SK-N-SH treated with all-trans-retinoic acid at 6 μM for 48 hours (cell line): ENCODE results near the gene CDIPT.

Experiments used
- ATAC-seq: fragments of 200-7000 bp; cut with Tn5 transposase; 3 replicates; pipeline ENCODE4 v1.9.1; 2020; ENCODE audit warnings: mild to moderate bottlenecking, moderate library complexity
- ARNTL ChIP-seq: fragments of 450-650 bp; formaldehyde crosslinking; IDR thresholded peaks from 2 replicates; pipeline ENCODE4 v1.5.0; 2020; ENCODE audit warnings: low read depth, mild to moderate bottlenecking, moderate library complexity, borderline replicate concordance
- BACH2 ChIP-seq: fragments of 250-450 bp; sonication (Bioruptor Pico); IDR thresholded peaks from 2 replicates; pipeline ENCODE4 v1.9.0; 2021; ENCODE audit warnings: mild to moderate bottlenecking, borderline replicate concordance
- CSDC2 ChIP-seq: fragments of 250-450 bp; sonication (Bioruptor Pico); IDR thresholded peaks from 2 replicates; pipeline ENCODE4 v1.5.0; 2020; ENCODE audit warnings: mild to moderate bottlenecking, moderate library complexity
- ESRRG ChIP-seq: fragments of 250-450 bp; sonication (Bioruptor Pico); IDR thresholded peaks from 2 replicates; pipeline ENCODE4 v1.6.1; 2021; ENCODE audit warnings: mild to moderate bottlenecking
- GLIS3 ChIP-seq: fragments of 250-450 bp; sonication (Bioruptor Pico); IDR thresholded peaks from 2 replicates; pipeline ENCODE4 v1.5.0; 2020; ENCODE audit warnings: mild to moderate bottlenecking, moderate library complexity
- ISL1 ChIP-seq: fragments of 250-450 bp; sonication (Bioruptor Pico); IDR thresholded peaks from 2 replicates; pipeline ENCODE4 v2.1.2; 2022; ENCODE audit warnings: mild to moderate bottlenecking, moderate library complexity
- OSR1 ChIP-seq: fragments of 250-450 bp; sonication (Bioruptor Pico); IDR thresholded peaks from 2 replicates; pipeline ENCODE4 v1.8.0; 2022; ENCODE audit warnings: moderate library complexity, mild to moderate bottlenecking, inconsistent platforms
- PPARA ChIP-seq: fragments of 250-450 bp; sonication (Bioruptor Pico); IDR thresholded peaks from 2 replicates; pipeline ENCODE4 v1.5.0; 2020; ENCODE audit warnings: mild to moderate bottlenecking, borderline replicate concordance
- RARB ChIP-seq: fragments of 250-450 bp; sonication (Bioruptor Pico); IDR thresholded peaks from 2 replicates; pipeline ENCODE4 v1.8.0; 2021; ENCODE audit warnings: mild to moderate bottlenecking, moderate library complexity
- SNAI2 ChIP-seq: fragments of 250-450 bp; sonication (Bioruptor Pico); IDR thresholded peaks from 2 replicates; pipeline ENCODE4 v1.5.0; 2020; ENCODE audit warnings: mild to moderate bottlenecking, moderate library complexity
- TCF4 ChIP-seq: fragments of 250-450 bp; sonication (Bioruptor Pico); IDR thresholded peaks from 2 replicates; pipeline ENCODE4 v1.8.0; 2021; ENCODE audit warnings: mild to moderate bottlenecking, moderate library complexity, borderline replicate concordance
- TOX ChIP-seq: fragments of 250-450 bp; sonication (Bioruptor Pico); IDR thresholded peaks from 2 replicates; pipeline ENCODE4 v1.8.0; 2021; ENCODE audit warnings: mild to moderate bottlenecking, moderate library complexity, borderline replicate concordance
- ZC3H10 ChIP-seq: fragments of 250-450 bp; sonication (Bioruptor Pico); IDR thresholded peaks from 2 replicates; pipeline ENCODE4 v1.5.1; 2021; ENCODE audit warnings: mild to moderate bottlenecking, moderate library complexity
- ZFP3 ChIP-seq: fragments of 250-450 bp; sonication (Bioruptor Pico); IDR thresholded peaks from 2 replicates; pipeline ENCODE4 v1.5.0; 2020; ENCODE audit warnings: mild to moderate bottlenecking, moderate library complexity
- ZFP30 ChIP-seq: fragments of 450-650 bp; formaldehyde crosslinking; IDR thresholded peaks from 2 replicates; pipeline ENCODE4 v1.5.0; 2022; ENCODE audit warnings: mild to moderate bottlenecking, moderate library complexity
- ZNF565 ChIP-seq: fragments of 450-650 bp; formaldehyde crosslinking; conservative IDR thresholded peaks from 2 replicates; pipeline ENCODE4 v1.5.0; 2020; ENCODE audit warnings: low read depth, mild to moderate bottlenecking, moderate library complexity
- ZNF70 ChIP-seq: fragments of 450-650 bp; formaldehyde crosslinking; IDR thresholded peaks from 2 replicates; pipeline ENCODE4 v1.5.0; 2020; ENCODE audit warnings: mild to moderate bottlenecking, moderate library complexity
- ZNF8 ChIP-seq: fragments of 450-650 bp; formaldehyde crosslinking; IDR thresholded peaks from 2 replicates; pipeline ENCODE4 v1.5.0; 2020; ENCODE audit warnings: mild to moderate bottlenecking, moderate library complexity
- TF ChIP-seq, protein P1 (sequence below): fragments of 250-450 bp; sonication (Bioruptor Pico); IDR thresholded peaks from 2 replicates; pipeline ENCODE4 v1.5.0; 2020; ENCODE audit warnings: mild to moderate bottlenecking, moderate library complexity
- TF ChIP-seq, protein P2 (sequence below): fragments of 250-450 bp; sonication (Bioruptor Pico); IDR thresholded peaks from 2 replicates; pipeline ENCODE4 v1.8.0; 2021; ENCODE audit warnings: low read depth, mild to moderate bottlenecking, moderate library complexity, borderline replicate concordance
- TF ChIP-seq, protein P3 (sequence below): fragments of 250-450 bp; sonication (Bioruptor Pico); IDR thresholded peaks from 2 replicates; pipeline ENCODE4 v1.5.1; 2020; ENCODE audit warnings: low read depth, mild to moderate bottlenecking, moderate library complexity
- TF ChIP-seq, protein P4 (sequence below): fragments of 250-450 bp; sonication (Bioruptor Pico); IDR thresholded peaks from 2 replicates; pipeline ENCODE4 v1.5.1; 2021; ENCODE audit warnings: mild to moderate bottlenecking, moderate library complexity
- TF ChIP-seq, protein P5 (sequence below): fragments of 250-450 bp; sonication (Bioruptor Pico); IDR thresholded peaks from 2 replicates; pipeline ENCODE4 v1.8.0; 2020; ENCODE audit warnings: mild to moderate bottlenecking, moderate library complexity, borderline replicate concordance

CDIPT gene

DNA sequence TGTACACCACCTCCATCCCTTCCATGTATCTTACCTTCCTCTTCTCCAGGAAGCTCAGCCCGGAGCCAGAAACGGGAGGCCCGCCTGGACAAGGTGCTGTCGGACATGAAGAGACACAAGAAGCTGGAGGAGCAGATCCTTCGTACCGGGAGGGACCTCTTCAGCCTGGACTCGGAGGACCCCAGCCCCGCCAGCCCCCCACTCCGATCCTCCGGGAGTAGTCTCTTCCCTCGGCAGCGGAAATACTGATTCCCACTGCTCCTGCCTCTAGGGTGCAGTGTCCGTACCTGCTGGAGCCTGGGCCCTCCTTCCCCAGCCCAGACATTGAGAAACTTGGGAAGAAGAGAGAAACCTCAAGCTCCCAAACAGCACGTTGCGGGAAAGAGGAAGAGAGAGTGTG, 43.5 kb downstream of the CDIPT start:
- ATAC-seq, result no peak
- no peak for TF ChIP-seq ZNF565
- no peak for TF ChIP-seq SNAI2 (CRISPR knock-in tag)
- TF ChIP-seq ZFP30, result no peak
- no peak for TF ChIP-seq TCF4 (CRISPR knock-in tag)
- no peak for TF ChIP-seq ESRRG (CRISPR knock-in tag)

DNA sequence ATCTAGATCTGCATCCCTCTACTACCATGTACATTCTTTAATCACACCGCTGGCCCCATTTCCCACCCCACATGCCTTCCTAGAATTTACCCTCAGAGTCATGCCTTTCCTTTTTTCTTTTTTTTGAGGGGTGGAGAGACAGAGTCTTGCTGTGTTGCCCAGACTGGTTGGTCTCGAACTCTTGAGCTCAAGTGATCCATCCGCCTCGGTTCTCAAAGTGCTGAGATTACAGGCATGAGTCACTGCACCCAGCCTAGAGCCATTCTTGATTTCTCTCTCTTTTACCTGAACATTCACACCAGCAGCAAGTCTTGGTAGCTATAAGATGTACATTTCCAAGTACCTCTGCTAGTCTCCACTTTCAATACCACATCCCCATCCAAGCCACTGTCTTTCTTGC, 44.9 kb downstream of the CDIPT start:
- ATAC-seq, result no peak
- TF ChIP-seq, protein P1, sequence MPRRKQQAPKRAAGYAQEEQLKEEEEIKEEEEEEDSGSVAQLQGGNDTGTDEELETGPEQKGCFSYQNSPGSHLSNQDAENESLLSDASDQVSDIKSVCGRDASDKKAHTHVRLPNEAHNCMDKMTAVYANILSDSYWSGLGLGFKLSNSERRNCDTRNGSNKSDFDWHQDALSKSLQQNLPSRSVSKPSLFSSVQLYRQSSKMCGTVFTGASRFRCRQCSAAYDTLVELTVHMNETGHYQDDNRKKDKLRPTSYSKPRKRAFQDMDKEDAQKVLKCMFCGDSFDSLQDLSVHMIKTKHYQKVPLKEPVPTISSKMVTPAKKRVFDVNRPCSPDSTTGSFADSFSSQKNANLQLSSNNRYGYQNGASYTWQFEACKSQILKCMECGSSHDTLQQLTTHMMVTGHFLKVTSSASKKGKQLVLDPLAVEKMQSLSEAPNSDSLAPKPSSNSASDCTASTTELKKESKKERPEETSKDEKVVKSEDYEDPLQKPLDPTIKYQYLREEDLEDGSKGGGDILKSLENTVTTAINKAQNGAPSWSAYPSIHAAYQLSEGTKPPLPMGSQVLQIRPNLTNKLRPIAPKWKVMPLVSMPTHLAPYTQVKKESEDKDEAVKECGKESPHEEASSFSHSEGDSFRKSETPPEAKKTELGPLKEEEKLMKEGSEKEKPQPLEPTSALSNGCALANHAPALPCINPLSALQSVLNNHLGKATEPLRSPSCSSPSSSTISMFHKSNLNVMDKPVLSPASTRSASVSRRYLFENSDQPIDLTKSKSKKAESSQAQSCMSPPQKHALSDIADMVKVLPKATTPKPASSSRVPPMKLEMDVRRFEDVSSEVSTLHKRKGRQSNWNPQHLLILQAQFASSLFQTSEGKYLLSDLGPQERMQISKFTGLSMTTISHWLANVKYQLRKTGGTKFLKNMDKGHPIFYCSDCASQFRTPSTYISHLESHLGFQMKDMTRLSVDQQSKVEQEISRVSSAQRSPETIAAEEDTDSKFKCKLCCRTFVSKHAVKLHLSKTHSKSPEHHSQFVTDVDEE (CRISPR knock-in tag), result no peak
- TF ChIP-seq ISL1 (no peak), ESRRG (CRISPR knock-in tag) (no peak), BACH2 (CRISPR knock-in tag) (no peak), ZNF565 (no peak), ZFP3 (no peak), CSDC2 (CRISPR knock-in tag) (no peak), SNAI2 (CRISPR knock-in tag) (no peak)

DNA sequence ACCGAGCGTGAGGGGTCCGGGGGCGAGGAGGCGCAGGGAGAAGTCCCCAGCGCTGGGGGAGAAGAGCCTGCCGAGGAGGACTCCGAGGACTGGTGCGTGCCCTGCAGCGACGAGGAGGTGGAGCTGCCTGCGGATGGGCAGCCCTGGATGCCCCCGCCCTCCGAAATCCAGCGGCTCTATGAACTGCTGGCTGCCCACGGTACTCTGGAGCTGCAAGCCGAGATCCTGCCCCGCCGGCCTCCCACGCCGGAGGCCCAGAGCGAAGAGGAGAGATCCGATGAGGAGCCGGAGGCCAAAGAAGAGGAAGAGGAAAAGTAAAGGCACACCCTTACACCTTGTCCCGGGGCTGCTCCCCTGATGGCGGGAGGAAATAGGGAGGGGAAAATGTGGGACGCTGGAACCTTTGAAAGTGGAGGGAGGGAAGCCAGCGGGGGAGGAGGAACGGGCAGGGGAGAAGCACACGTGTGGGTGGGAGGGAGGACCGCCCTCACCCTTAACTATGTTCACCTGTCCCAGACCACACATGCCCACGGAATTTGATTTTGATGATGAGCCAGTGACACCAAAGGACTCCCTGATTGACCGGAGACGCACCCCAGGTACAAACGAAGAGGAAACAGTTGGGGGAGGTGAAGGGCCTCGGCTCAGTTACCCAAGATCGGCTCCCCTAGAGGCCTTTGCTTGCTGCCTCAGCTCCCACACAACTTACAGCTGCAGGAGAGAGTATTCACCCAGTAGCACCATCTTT, 46.2 kb downstream of the CDIPT start:
- TF ChIP-seq TCF4 (CRISPR knock-in tag) (no peak), TOX (CRISPR knock-in tag) (no peak), ZNF70 (CRISPR knock-in tag) (no peak), GLIS3 (CRISPR knock-in tag) (no peak), OSR1 (CRISPR knock-in tag) (no peak), ZNF8 (CRISPR knock-in tag) (no peak), CSDC2 (CRISPR knock-in tag) (no peak), ESRRG (CRISPR knock-in tag) (no peak), ISL1 (no peak), ARNTL (CRISPR knock-in tag) (no peak), ZNF565 (no peak), ZFP3 (no peak), RARB (CRISPR knock-in tag) (no peak), PPARA (CRISPR knock-in tag) (no peak), ZC3H10 (no peak)
- TF ChIP-seq, protein P2, sequence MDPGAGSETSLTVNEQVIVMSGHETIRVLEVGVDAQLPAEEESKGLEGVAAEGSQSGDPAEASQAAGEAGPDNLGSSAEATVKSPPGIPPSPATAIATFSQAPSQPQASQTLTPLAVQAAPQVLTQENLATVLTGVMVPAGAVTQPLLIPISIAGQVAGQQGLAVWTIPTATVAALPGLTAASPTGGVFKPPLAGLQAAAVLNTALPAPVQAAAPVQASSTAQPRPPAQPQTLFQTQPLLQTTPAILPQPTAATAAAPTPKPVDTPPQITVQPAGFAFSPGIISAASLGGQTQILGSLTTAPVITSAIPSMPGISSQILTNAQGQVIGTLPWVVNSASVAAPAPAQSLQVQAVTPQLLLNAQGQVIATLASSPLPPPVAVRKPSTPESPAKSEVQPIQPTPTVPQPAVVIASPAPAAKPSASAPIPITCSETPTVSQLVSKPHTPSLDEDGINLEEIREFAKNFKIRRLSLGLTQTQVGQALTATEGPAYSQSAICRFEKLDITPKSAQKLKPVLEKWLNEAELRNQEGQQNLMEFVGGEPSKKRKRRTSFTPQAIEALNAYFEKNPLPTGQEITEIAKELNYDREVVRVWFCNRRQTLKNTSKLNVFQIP (CRISPR knock-in tag), result no peak
- TF ChIP-seq, protein P3, sequence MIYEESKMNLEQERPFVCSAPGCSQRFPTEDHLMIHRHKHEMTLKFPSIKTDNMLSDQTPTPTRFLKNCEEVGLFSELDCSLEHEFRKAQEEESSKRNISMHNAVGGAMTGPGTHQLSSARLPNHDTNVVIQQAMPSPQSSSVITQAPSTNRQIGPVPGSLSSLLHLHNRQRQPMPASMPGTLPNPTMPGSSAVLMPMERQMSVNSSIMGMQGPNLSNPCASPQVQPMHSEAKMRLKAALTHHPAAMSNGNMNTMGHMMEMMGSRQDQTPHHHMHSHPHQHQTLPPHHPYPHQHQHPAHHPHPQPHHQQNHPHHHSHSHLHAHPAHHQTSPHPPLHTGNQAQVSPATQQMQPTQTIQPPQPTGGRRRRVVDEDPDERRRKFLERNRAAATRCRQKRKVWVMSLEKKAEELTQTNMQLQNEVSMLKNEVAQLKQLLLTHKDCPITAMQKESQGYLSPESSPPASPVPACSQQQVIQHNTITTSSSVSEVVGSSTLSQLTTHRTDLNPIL (CRISPR knock-in tag), result no peak
- TF ChIP-seq, protein P1 (CRISPR knock-in tag), result no peak
- TF ChIP-seq, protein P4, sequence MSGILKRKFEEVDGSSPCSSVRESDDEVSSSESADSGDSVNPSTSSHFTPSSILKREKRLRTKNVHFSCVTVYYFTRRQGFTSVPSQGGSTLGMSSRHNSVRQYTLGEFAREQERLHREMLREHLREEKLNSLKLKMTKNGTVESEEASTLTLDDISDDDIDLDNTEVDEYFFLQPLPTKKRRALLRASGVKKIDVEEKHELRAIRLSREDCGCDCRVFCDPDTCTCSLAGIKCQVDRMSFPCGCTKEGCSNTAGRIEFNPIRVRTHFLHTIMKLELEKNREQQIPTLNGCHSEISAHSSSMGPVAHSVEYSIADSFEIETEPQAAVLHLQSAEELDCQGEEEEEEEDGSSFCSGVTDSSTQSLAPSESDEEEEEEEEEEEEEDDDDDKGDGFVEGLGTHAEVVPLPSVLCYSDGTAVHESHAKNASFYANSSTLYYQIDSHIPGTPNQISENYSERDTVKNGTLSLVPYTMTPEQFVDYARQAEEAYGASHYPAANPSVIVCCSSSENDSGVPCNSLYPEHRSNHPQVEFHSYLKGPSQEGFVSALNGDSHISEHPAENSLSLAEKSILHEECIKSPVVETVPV (CRISPR knock-in tag), result no peak
- TF ChIP-seq, protein P5, sequence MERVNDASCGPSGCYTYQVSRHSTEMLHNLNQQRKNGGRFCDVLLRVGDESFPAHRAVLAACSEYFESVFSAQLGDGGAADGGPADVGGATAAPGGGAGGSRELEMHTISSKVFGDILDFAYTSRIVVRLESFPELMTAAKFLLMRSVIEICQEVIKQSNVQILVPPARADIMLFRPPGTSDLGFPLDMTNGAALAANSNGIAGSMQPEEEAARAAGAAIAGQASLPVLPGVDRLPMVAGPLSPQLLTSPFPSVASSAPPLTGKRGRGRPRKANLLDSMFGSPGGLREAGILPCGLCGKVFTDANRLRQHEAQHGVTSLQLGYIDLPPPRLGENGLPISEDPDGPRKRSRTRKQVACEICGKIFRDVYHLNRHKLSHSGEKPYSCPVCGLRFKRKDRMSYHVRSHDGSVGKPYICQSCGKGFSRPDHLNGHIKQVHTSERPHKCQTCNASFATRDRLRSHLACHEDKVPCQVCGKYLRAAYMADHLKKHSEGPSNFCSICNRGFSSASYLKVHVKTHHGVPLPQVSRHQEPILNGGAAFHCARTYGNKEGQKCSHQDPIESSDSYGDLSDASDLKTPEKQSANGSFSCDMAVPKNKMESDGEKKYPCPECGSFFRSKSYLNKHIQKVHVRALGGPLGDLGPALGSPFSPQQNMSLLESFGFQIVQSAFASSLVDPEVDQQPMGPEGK (CRISPR knock-in tag), result no peak
- TF ChIP-seq, all 23 proteins: peak for 0
- ATAC-seq, result peak; percentile 49
